Measurements from ENCODE around the gene XPC. TPM values are rescaled to one million over a fixed set of nuclear protein-coding genes. Genes with fewer than 3 reads are reported as not detected.

XPC gene
- total and polyA plus RNA-seq, 2 of the 8 experiments (the other 6 are each of a cell fraction or from before 2014, with no cell fraction given): 8.8 to 27.3 TPM

- no peaks in the 10 kb centered on the region; a peak in 1 of 7 replicates for H3K27me3 ChIP-seq (replicated peaks in 1 of 4; ENCODE audit: control insufficient read depth in 3 of 4, extremely low read depth in 1 of 4, insufficient read depth in 3 of 4, low read length in 3 of 4)
- no peak overlapping the region for H3K9ac ChIP-seq (replicated peaks in 1 of 4; ENCODE audit: extremely low read depth in 1 of 4, low read depth in 3 of 4, low read length in 3 of 4)
- no peak overlapping the region for H4K8ac ChIP-seq (ENCODE audit: extremely low read depth, insufficient read depth, low read length)
- WGBS, 2 experiments (ENCODE audit: extremely low coverage in 1 of 2, insufficient coverage in 1 of 2, insufficient read length in 1 of 2, insufficient replicate concordance in 2 of 2, low coverage in 1 of 2, low lambda C conversion rate in 2 of 2, missing lambda C conversion rate in 1 of 2): 80% methylated on average over 3 of the region's 3 CpGs; no CpG with 5 or more reads in 1 of the 2 experiments
- H3K27ac ChIP-seq (ENCODE audit: low read depth, low read length): no peak overlapping the region
- no peak overlapping the region for H3K4ac ChIP-seq (replicated peaks; ENCODE audit: insufficient read length, low read depth, low read length)
- DNase-seq (ENCODE audit: low read depth in 1 of 2, low spot score in 2 of 2) (no peak), FAIRE-seq (no peak)
- H3K36me3 ChIP-seq (ENCODE audit: control insufficient read depth in 2 of 4, insufficient read depth in 4 of 4, low read length in 3 of 4): peaks cover 2 to 18% (median 14%) of the 10 kb centered on the region in 4 experiments; a peak in 7 of 8 replicates
- no peak overlapping the region for H2BK12ac ChIP-seq (ENCODE audit: low read depth, low read length)
- peaks cover 0 to 45% of the 10 kb centered on the region in 2 experiments; a peak in 3 of 4 replicates for H3K79me2 ChIP-seq (ENCODE audit: control insufficient read depth in 1 of 2, insufficient read depth in 2 of 2, low read length in 2 of 2)
- H2BK120ac ChIP-seq (replicated peaks; ENCODE audit: low read depth, low read length): no peak overlapping the region
- no peak overlapping the region; a peak in 1 of 4 replicates for H3K4me2 ChIP-seq (ENCODE audit: insufficient read depth in 1 of 2, low read depth in 2 of 2, low read length in 2 of 2)
- peaks cover 4% of the 10 kb centered on the region; the same call in 1 of the 2 replicates for H3K79me1 ChIP-seq (ENCODE audit: low read depth, low read length)
- H4K5ac ChIP-seq (ENCODE audit: insufficient read length, low read depth, low read length): no peak overlapping the region
- H2BK5ac ChIP-seq (ENCODE audit: low read depth, low read length): no peak overlapping the region
- no peak overlapping the region for H4K91ac ChIP-seq (replicated peaks; ENCODE audit: insufficient read length, low read length)
- H3K56ac ChIP-seq (replicated peaks; ENCODE audit: insufficient read length, low read depth, low read length): no peak overlapping the region
- peaks cover 0 to 2% (median under 1%) of the 10 kb centered on the region in 4 experiments; a peak in 3 of 7 replicates for H3K4me1 ChIP-seq (replicated peaks in 1 of 4; ENCODE audit: control insufficient read depth in 3 of 4, insufficient read depth in 4 of 4, low read length in 3 of 4)
- H2BK20ac ChIP-seq (ENCODE audit: low read length): no peak overlapping the region
- no peak overlapping the region for H2BK15ac ChIP-seq (ENCODE audit: low read length)
- H3K14ac ChIP-seq (ENCODE audit: insufficient read length): no peak overlapping the region
- ChIA-PET CTCF (ENCODE audit: partially characterized antibody) (interaction anchor here (0.7 to 1.8 kb wide), 3 partner anchors 9 to 578 kb away, joined by 3 to 5 read pairs (median 4); no protein-coding TSS in a partner anchor), POLR2A (ENCODE audit: partially characterized antibody) (interaction anchor here (1.1 to 1.3 kb wide), 4 partner anchors 8 to 50 kb away, joined by 3 to 5 read pairs (median 3); no protein-coding TSS in a partner anchor)
- no peak overlapping the region for H3K18ac ChIP-seq (ENCODE audit: extremely low read depth, low read length)
- H3K9me3 ChIP-seq (ENCODE audit: insufficient read depth in 2 of 2, low read depth in 1 of 2, low read length in 1 of 2): no peaks in the 10 kb centered on the region
- peaks cover 6% of the 10 kb centered on the region for H3K23me2 ChIP-seq (ENCODE audit: low read depth, low read length)
- no peak overlapping the region for H2AFZ ChIP-seq (ENCODE audit: low read length)
- no peak overlapping the region for H2AK5ac ChIP-seq (ENCODE audit: low read depth, low read length)
- no peak overlapping the region for H3K4me3 ChIP-seq (ENCODE audit: extremely low read depth in 1 of 4, insufficient read depth in 2 of 4, low read depth in 3 of 4, low read length in 4 of 4)
- no peak overlapping the region for H3K23ac ChIP-seq (ENCODE audit: insufficient read length)
- TF ChIP-seq CBX5 (IDR thresholded peaks at IDR 0.05; ENCODE audit: low read depth, low read length) (no peak), BCL11A (IDR thresholded peaks at IDR 0.05; ENCODE audit: low read depth in 2 of 2, low read length in 2 of 2) (no peak), YY1 (IDR thresholded peaks at IDR 0.05; ENCODE audit: low read depth, low read length) (no peak), HDAC6 (IDR thresholded peaks at IDR 0.05; ENCODE audit: low read depth, low read length) (no peak), ZNF274 (IDR thresholded peaks at IDR 0.05; ENCODE audit: borderline replicate concordance, extremely low read depth, low read length) (no peak)
- H4K20me1 ChIP-seq (replicated peaks in 1 of 2; ENCODE audit: control insufficient read depth in 1 of 2, insufficient read depth in 2 of 2, low read length in 2 of 2): peaks cover 0 to 1% of the 10 kb centered on the region in 2 experiments
These were observed 2.9 kb downstream of the XPC start for GRCh38 chr3:14175383-14176037.

Measured in H1 (cell line).